GM10847 (cell line): ENCODE measurements around the gene MYO3B.

Source experiments
- POLR2A ChIP-seq: IDR thresholded peaks from 2 replicates; pipeline ENCODE4 v1.6.1; 2011; ENCODE audit not compliant: insufficient read length; ENCODE audit errors: extremely low read depth

MYO3B gene

GRCh38 chr2:170271340-170271739, 93.4 kb downstream of the MYO3B start:
- no peak for TF ChIP-seq POLR2A

GRCh38 chr2:170276056-170276455, 98.1 kb downstream of the MYO3B start:
- TF ChIP-seq POLR2A: no peak

GRCh38 chr2:170276925-170277629, 99.1 kb downstream of the MYO3B start:
- no peak for TF ChIP-seq POLR2A

- TF ChIP-seq POLR2A: no peak
Measured at GRCh38 chr2:170277951-170278350, 100.0 kb downstream of the MYO3B start.

GRCh38 chr2:170282851-170283250, 104.9 kb downstream of the MYO3B start:
- no peak for TF ChIP-seq POLR2A

GRCh38 chr2:170284205-170284604, 106.3 kb downstream of the MYO3B start:
- TF ChIP-seq POLR2A: no peak

- no peak for TF ChIP-seq POLR2A
Measured at GRCh38 chr2:170288859-170289258, 110.9 kb downstream of the MYO3B start.

- no peak for TF ChIP-seq POLR2A
Measured at GRCh38 chr2:170291474-170291873, 113.5 kb downstream of the MYO3B start.

- no peak for TF ChIP-seq POLR2A
Measured at GRCh38 chr2:170292415-170292814, 114.5 kb downstream of the MYO3B start.

GRCh38 chr2:170297496-170297895, 119.5 kb downstream of the MYO3B start:
- no peak for TF ChIP-seq POLR2A

GRCh38 chr2:170298115-170298514, 120.2 kb downstream of the MYO3B start:
- no peak for TF ChIP-seq POLR2A

- TF ChIP-seq POLR2A: no peak
Measured at GRCh38 chr2:170298861-170299429, 121.0 kb downstream of the MYO3B start.

- TF ChIP-seq POLR2A: no peak
Measured at GRCh38 chr2:170300993-170301392, 123.0 kb downstream of the MYO3B start.

GRCh38 chr2:170301626-170302025, 123.7 kb downstream of the MYO3B start:
- no peak for TF ChIP-seq POLR2A

- no peak for TF ChIP-seq POLR2A
Measured at GRCh38 chr2:170305711-170306110, 127.8 kb downstream of the MYO3B start.

- no peak for TF ChIP-seq POLR2A
Measured at GRCh38 chr2:170306293-170306873, 128.4 kb downstream of the MYO3B start.
